ENCODE measurements around the gene CDCP1.

GRCh38 chr3:45145223-45145622 is 955 bp downstream of the CDCP1 start:
- TF ChIP-seq CTCF (IDR thresholded peaks at IDR 0.05; ENCODE audit: insufficient read depth, low read length, poor library complexity, severe bottlenecking), result no peak
- no peak for TF ChIP-seq EZH2phosphoT487 (conservative IDR thresholded peaks at IDR 0.05; ENCODE audit: low read length)
